Measurements from ENCODE around the gene MAPK7. TPM values are rescaled to one million over a fixed set of nuclear protein-coding genes. Genes with fewer than 3 reads are reported as not detected.

MAPK7 gene
- total and polyA plus RNA-seq, 10 of the 15 experiments (the other 5 are each of a cell fraction or from before 2014, with no cell fraction given), result 0.37 to 13.5 (median 5.6) TPM

- no peak for TF ChIP-seq NR2C1 (IDR thresholded peaks at IDR 0.05)
Measured at GRCh38 chr17:19392303-19392702, 14.0 kb downstream of the MAPK7 start (continued).

GRCh38 chr17:19397556-19398041 lies 19.3 kb downstream of the MAPK7 start:
- H3K4me2 ChIP-seq (ENCODE audit: control insufficient read depth, insufficient read depth), result no peak overlapping the region
- 7% methylated on average over 6 of the region's 6 CpGs for WGBS (ENCODE audit: insufficient coverage, insufficient replicate concordance, low lambda C conversion rate, missing lambda C conversion rate)
- no peak overlapping the region for H3K9ac ChIP-seq (ENCODE audit: control insufficient read depth, insufficient read depth, low read length)
- intact Hi-C loops (cut with micrococcal nuclease; ENCODE audit: unreplicated experiment), result loop anchor here (2.0 kb wide), 1 partner anchor 49 kb away; no protein-coding TSS in a partner anchor
- no peaks in the 10 kb centered on the region for H3K36me3 ChIP-seq (ENCODE audit: control insufficient read depth in 2 of 2, insufficient read depth in 2 of 2, low read length in 1 of 2)
- H3K79me2 ChIP-seq (ENCODE audit: control insufficient read depth, insufficient read depth, low read length), result no peaks in the 10 kb centered on the region
- peak; percentile 86 for FAIRE-seq
- DNase-seq (ENCODE audit: low read depth, low spot score), result no peak
- H2AFZ ChIP-seq (ENCODE audit: control insufficient read depth, low read depth, low read length), result no peak overlapping the region
- H4K20me1 ChIP-seq (ENCODE audit: control insufficient read depth, insufficient read depth), result no peaks in the 10 kb centered on the region
- BruUV-seq (replicated peaks), result no TSS peak
- ChIA-PET CTCF (interaction anchor here (0.6 to 2.2 kb wide), 15 partner anchors 9 to 544 kb away, joined by 3 to 11 read pairs (median 3); partner anchors contain the start of genes B9D1 and MAPK7), POLR2A (interaction anchor here (0.7 kb wide), 1 partner anchor 20 kb away, joined by 5 read pairs; the partner anchor contains the start of gene MAPK7), SMC1A (ENCODE audit: uncharacterized antibody, unreplicated experiment) (interaction anchor here (0.8 to 1.6 kb wide), 8 partner anchors 11 to 173 kb away, joined by 3 to 9 read pairs (median 3); partner anchors contain the start of genes B9D1 and MAPK7), RAD21 (ENCODE audit: unreplicated experiment) (interaction anchor here (0.7 to 2.1 kb wide), 8 partner anchors 20 to 369 kb away, joined by 3 to 14 read pairs (median 4); partner anchors contain the start of genes B9D1 and MAPK7)
- no peaks in the 10 kb centered on the region for H3K9me3 ChIP-seq (replicated peaks; ENCODE audit: control insufficient read depth, insufficient read depth, low read length)
- peak; percentile 84 for ATAC-seq
- H3K27me3 ChIP-seq (replicated peaks in 1 of 2; ENCODE audit: control insufficient read depth in 2 of 2, insufficient read depth in 2 of 2, low read length in 1 of 2), result no peaks in the 10 kb centered on the region
- no peak overlapping the region for H3K4me3 ChIP-seq
- no peak overlapping the region for H3K27ac ChIP-seq (ENCODE audit: control insufficient read depth, insufficient read depth)
- peaks cover 4% of the 10 kb centered on the region; the same call in 1 of the 2 replicates for H3K4me1 ChIP-seq (ENCODE audit: control insufficient read depth, insufficient read depth, low read length)
- in situ Hi-C loops (cut with MboI), result no loop called here
- TF ChIP-seq USF1 (IDR thresholded peaks at IDR 0.05; ENCODE audit: borderline replicate concordance, extremely low read length, insufficient read depth, low read depth, low read length), result peak; percentile 29
- peak in 1 of 2 experiments; percentile 14; a peak in 1 of 4 replicates for TF ChIP-seq BHLHE40 (IDR thresholded peaks at IDR 0.05; ENCODE audit: borderline replicate concordance in 1 of 2, low read depth in 2 of 2, low read length in 1 of 2)
- TF ChIP-seq CBX5 (IDR thresholded peaks at IDR 0.05; ENCODE audit: low read depth), result no peak
- peak; percentile 47; the same call in 1 of the 2 replicates for TF ChIP-seq SMC3 (IDR thresholded peaks at IDR 0.05; ENCODE audit: borderline replicate concordance, low read length)
- TF ChIP-seq PKNOX1 (IDR thresholded peaks at IDR 0.05), result no peak
- TF ChIP-seq CTCF (IDR thresholded peaks at IDR 0.05 in 2 of 3, conservative IDR thresholded peaks at IDR 0.05 in 1 of 3; ENCODE audit: control insufficient read depth in 2 of 3, extremely low read depth in 1 of 3, insufficient read depth in 1 of 3, low read depth in 3 of 3, low read length in 3 of 3), result peak; percentile 44 to 61 (median 57); a peak in 4 of 6 replicates
- TF ChIP-seq RAD51 (IDR thresholded peaks at IDR 0.05), result peak; percentile 76
- peak; percentile 15; the same call in 1 of the 2 replicates for TF ChIP-seq USF2 (IDR thresholded peaks at IDR 0.05; ENCODE audit: borderline replicate concordance, low read depth, low read length)
- TF ChIP-seq TCF3 (IDR thresholded peaks at IDR 0.05; ENCODE audit: borderline replicate concordance, insufficient read depth, low read depth, low read length), result no peak
- TF ChIP-seq NBN (IDR thresholded peaks at IDR 0.05), result 0 out of 2 replicates have a peak, but pooled peaks have one; percentile 34
- TF ChIP-seq RAD21 (IDR thresholded peaks at IDR 0.05; ENCODE audit: insufficient read depth, low read depth, low read length), result peak; percentile 54
- TF ChIP-seq IRF3 (IDR thresholded peaks at IDR 0.05), result no peak
- no peak for TF ChIP-seq MEF2B (IDR thresholded peaks at IDR 0.05; ENCODE audit: partially characterized antibody, poor library complexity, severe bottlenecking)
- TF ChIP-seq BCL11A (IDR thresholded peaks at IDR 0.05; ENCODE audit: low read depth, low read length), result no peak
